Fibroblast of peridontal ligament (primary cell): ENCODE results near the gene EXOC1.

Experiments
- DNase-seq: peaks from one replicate; pipeline ENCODE4 v3.0.0-alpha.2; 2010; ENCODE audit errors: extremely low read depth

EXOC1 gene

DNA sequence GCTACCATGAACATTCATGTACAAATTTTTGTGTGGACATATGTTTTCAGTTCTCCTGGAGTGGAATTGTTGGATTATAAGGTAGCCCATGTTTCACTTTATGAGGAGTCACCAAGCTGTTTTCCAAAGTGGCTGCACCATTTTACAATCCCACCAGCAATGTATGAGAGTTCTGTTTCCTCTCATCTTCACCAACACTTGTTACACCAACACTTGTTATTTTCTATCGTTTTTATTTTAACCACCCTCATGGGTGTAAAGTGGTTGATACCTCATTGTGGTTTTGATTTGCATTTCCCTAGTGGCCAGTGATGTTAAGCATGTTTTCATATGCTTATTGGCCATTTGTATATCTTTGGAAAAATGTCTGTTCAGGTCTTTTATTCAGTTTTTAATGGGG lies 4.1 kb downstream of the EXOC1 start:
- no peak for DNase-seq

DNA sequence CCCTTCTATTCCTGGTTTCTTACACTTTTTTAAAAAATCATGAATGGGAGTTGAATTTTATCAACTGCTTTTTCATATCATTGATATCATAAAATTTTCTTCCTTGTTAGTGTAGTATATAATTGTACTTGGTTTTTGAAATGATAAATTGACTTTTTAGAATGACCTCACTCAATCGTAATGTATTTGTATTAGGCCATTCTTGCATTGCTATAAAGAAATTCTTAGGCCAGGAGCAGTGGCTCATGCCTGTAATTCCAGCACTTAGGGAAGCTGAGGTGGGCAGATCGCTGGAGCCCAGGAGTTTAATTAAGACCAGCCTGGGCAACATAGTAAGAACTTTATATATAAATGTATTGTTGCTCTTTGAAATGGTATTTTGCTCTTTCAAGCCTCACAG lies 6.3 kb downstream of the EXOC1 start:
- no peak for DNase-seq

DNA sequence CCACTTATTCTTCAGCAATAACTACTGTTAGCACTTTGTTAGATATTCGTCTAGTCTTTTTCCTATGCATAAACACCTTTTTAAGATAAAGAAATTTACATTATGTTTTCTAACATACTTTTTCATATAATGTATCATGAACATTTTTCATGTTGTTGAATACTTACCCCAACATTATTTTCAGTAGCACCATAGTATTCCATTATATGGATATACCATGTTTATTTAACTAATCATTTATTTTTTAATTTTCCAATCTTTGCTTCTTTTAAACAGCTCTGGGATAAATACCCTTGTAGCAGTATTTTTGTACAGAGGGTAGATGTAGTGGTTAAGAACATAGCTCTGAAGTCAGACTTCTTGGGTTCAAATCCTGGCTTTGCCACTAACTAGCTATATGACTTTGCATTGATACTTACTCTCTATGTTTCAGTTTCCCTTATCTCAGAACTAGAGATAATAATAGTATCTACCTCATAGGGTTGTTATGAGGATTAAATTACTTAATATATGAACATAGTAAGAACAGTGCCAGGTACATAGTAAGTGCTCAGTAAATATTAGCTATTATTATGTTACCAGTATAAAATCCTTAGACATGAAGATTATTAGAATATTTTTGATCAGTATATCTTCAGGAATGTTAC lies 11.3 kb downstream of the EXOC1 start:
- no peak for DNase-seq

DNA sequence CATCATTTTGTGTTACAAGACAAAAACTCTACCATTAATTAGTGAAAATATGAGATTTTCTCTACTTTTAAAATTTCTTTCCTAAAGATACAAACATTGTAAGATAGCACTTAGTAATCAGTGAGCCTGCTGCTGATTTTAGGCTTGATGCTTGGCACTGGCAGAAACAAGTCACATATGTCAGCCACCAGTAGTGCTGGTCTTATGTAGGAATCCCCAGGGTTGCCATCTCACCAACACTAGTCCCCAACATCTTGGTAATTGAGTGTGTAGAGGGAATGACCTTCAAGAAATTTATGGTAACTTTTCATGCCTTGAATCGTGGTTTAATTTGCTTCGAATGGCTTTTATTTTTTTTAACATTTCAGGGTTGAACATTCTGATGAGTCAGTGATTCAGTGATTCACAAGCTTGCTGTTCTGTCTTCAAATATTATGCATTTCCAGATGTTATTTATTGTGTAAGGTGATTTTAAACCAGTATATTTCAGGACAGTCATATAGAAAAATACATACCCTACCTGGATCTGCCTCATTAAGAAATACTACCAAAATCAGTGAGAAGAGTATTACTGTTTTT lies 11.9 kb downstream of the EXOC1 start:
- peak; percentile 71 for DNase-seq

DNA sequence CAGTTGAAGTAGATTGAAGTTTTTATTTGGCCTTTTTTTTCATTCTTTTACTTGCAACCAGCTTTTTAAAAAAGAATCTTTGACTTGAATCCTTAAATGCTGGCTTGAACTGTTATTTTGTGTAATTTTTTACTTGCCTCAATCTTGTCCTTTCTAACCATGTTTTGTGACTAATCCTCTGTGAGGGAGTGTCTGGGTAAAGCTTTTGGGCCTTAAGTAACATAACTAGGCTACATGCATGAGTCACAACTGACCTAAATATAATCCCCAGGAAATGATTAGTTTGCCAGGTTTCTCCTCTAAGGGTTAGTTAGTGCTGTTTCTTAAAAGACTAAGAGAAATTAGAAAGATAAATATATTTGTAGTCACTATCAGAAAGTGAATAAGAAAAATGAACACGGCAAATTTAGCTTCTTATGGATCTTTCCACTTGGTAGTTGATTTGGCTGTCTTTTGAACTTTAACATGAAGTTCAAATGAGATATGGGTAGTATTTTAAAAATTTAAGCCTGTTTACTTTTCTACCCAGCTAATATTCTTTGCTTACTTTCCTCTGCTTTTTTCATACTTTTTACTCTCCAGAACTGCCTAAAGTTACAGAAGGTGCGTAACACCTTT lies 13.0 kb downstream of the EXOC1 start:
- peak; percentile 96 for DNase-seq

DNA sequence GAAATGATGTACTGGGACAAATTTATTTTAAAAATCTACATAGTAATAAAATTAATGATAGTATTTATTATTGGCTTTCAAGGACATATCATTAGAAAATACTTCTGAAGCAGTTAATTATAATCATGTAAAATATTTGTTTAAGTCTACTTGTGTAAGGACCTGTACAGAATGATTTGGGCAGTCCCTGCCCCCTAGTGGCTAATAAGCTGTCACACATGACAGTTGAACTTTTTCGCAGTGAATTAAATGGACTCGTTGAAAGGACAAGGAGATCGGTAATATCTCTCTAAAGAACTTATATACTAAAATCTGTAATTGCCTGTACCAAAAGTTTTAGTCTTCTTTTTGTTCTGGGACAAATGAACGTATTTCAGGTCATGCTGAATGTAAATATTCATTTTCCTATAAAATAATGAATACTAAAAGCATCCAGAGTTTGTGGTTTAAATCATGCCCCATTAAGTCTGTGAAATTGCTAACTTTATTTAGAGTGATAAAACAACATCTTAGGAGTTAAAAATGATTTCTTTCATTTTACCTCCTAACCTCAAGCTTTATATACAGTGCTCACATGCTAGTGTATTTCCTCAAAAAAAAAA lies 13.6 kb downstream of the EXOC1 start:
- peak; percentile 71 for DNase-seq

DNA sequence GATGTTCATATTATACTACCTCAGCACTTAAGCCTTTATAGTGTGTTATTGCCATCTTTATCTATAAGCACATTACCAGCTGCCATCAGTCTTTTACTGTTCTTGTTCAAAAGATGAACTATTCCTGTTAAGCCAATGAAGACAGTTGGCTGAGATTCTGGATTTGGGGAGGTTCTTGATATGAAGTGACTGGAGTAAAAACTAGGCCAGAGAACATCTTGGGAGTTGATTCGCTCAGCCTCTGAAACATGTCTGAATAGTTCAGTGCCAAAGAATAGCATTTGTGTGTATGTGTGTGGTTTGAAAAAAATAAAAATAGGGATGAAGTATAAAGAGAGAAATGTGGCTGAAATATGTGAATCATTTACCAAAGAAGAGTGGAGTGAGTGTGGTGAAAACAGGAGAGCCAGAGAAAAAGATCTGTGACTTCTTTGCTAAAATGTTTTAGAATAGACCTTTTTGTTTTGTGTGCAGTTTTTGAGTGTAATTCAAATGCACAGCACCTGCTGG lies 15.2 kb downstream of the EXOC1 start:
- peak; percentile 19 for DNase-seq

DNA sequence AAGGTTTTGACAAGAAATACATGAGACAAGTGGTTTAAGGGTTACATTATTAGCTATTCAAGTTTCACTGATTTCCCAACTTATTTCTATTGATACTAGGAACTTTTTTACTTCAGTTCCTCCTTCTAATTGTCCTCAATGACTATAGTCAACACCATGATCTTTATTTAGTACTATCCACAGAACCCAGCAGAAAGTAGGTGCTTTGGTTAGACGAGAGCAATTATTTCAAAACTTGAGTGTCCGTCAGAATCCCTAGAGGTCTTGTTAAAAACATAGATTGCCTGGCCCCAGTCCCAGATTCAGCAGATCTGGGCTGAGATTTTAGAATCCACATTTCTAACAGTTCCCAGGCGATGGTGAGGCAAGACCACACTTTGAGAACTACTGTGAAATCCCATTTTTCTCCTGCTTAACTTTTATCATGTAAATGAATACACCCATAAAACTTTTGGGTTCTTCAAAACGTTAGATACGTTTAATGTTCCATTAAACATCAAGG lies 17.9 kb downstream of the EXOC1 start:
- peak; percentile 50 for DNase-seq

DNA sequence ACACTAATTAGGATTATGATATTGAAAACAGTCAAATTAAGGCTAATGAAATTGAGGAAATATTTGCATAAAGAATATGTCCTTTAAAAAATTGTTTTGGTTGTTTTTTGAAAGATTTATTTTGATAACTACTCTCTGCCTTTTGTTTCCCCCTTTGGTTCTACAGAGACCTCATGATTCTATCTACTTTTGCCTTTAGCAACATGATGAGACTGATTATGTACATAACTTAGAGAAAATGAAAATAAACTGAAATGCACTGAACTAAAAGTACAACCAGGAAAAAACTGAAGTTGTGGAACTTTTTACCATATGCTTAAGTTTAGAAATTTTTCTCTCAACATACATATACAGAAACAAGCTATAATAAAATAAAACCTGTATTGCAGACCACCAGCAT lies 21.4 kb downstream of the EXOC1 start:
- DNase-seq, result no peak

DNA sequence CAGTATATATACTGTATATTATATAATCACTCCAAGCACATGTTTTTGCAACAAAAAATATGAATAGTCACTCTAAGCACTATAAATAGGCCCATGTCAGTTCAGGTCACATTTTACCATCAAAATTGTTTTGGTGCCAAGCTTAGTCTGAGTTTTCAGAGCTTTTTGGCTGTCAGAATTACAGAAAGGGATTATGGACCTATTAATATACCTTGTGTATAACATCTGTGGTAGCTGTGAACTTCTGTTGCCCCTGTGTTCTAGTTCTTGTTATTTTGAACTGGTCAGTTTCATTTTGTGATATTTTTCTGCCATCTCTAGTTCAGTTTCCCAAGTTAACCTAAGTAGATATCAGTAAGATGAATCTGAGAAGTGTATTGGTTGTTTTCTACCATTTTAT lies 22.9 kb downstream of the EXOC1 start:
- DNase-seq, result no peak

DNA sequence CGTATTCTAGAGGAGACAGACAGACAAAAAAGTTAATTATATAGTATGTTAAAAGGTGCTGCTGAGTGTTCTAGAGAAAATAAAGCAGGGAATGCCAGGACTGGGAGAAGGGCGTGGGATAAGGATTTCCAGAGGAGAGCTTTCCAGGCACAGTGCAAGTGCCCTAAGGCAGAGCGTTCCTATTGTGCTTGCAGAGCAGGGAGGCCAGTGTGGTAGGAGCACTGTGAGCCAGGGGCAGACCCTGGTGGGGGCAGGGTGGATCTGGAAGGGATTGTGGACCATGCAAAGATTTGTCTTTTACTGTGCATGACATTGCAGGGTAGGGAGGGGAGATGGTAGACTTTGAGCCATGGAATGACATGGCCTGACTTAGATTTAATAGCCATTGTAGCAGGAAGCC lies 25.8 kb downstream of the EXOC1 start:
- no peak for DNase-seq

DNA sequence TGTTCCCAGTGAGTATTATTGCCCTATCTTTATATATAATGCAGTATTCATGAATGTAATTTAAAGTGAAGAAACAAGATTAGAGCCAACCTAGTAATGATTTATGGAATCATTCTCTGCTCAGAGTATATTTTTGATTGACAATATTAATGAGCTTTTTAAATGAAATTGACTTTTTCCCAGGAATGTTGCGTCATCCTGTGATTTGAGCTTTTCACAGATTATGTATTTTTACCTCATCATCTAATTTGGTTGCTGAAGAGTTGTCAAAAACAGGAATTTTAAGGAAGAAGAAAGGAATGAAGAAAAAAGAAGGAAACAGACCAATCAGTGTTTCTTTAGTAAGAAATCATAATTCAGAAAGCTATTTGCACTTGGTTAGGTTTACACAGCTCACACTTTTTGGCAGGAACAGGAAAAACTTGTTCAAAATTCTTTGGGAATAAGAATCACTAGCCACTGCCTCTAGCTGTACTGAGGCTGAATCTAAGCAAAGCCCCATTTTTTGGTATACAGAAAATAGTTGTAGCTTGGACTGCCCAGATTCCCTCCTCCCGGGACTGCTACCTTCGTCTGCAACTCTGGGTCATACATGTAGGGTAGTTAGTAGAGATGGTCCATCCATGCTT lies 27.3 kb downstream of the EXOC1 start:
- DNase-seq, result no peak

DNA sequence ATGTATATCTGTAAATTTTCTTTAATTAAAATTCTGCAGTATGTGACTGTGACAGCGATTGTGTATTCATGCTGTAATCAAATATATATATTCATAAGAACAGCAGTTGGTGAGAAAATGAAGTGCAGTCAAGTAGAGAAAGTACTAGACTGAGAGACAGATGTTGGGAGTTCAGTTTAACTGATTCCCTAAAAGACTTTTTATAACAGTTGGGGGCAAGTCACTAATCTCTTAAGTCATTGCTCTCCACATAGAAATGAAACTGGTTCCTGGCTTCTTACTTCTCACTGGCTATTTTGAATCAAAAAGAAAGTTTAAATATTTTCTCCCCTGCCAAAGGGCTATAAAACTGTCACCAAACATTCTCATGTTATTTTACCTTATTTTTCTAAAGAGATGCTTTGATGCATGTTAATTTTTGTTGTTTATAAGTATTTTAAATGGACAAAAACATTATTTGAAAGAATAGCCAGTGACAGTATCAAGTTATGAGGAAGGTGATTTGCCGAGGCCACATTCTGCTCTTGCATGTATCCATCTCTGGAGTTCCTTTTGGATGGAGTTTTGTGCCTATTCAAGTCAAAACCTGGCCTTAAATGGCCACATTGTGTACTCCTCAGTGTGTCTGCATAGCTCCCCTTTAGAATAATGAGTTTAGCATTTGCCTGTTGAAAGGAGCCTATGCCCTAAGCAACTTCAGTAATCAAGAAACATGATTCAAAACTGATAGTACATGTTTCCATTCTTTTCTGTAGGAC lies 30.8 kb downstream of the EXOC1 start:
- no peak for DNase-seq

DNA sequence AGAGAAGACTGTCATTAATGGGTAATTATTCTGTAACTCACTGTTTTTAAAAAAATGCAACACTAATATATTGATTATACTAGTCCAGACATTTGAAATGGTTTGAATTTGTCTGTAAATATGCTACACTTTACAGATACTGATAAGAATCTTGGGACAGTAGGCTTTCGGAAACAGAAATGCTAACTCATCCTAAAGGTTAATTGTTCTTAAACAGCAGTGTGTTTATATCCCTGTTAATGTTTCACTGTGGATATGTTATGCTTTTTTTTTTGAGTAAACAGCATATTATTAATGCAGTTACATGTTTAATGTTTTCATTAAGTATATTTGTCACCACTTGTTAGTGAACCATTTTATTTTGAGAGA lies 31.4 kb downstream of the EXOC1 start:
- DNase-seq, result no peak

DNA sequence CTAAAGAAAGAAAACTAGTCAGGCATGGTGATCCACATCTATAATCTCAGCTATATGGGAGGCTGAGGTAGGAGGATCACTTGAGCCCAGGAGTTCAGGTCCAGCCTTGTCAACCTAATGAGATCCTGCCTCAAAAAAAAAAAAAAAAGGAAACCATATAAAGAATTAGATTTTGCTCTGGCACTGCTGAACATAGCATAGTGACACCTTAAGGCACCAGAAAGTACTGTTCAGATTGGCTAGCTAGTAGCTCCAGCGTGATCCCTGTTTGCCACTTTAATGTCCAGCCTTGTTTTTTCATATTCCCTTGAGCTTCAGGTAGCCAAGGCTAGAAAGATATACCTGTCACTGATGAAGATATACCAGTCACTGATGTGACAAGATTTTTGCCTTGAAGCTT lies 34.1 kb downstream of the EXOC1 start:
- no peak for DNase-seq

DNA sequence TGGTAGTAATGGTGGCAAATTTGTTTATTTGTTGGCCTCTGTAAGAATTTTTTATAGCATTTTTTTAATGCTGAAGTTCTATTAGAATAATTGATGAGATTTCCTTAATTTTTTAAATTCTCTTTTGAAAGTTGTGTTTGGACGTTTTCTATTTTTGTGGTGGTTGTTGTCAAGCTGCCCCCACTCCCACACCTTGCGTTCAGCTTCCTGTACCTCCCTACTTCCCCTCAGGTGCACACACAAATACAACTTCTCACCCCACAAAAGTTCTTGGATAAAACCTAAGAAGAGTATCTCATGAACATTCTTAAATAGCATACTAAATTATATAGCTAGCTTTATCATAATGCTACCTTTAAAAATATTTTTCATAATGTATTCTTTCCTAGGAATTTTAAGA lies 38.7 kb downstream of the EXOC1 start:
- DNase-seq, result no peak

DNA sequence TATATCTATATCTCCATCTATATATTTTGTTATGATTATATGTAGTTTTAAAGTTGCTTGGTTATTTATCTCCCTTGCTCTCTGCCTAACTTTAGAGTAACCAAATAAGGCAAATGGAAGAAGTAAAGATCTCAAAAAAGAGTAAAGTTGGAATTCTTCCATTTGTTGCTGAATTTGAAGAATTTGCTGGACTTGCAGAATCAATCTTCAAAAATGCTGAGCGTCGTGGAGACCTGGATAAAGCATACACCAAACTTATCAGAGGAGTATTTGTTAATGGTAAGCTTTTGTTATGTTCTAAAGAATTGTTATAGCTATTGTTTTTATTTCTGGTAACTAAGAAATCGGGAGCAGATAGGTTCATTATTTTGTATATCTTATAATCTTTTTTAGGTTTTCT lies 43.2 kb downstream of the EXOC1 start:
- DNase-seq, result no peak

DNA sequence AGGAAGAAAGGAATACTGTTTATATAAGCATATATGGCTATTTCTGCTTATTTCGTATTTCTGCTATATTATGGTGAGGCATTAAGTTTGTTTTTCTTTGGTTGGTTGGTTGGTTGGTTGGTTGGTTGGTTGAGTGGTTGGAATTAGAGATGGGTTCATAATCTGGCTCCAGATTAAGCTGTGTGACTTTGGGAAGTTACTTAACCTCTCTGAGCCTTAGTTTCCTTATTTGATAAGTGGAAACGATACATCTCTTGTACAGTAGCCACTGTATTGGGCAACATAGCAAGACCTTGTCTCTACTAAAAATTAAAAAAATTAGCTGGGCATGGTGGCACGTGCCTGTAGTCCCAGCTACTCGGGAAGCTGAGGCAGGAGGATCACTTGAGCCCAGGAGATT lies 49.2 kb downstream of the EXOC1 start:
- no peak for DNase-seq

DNA sequence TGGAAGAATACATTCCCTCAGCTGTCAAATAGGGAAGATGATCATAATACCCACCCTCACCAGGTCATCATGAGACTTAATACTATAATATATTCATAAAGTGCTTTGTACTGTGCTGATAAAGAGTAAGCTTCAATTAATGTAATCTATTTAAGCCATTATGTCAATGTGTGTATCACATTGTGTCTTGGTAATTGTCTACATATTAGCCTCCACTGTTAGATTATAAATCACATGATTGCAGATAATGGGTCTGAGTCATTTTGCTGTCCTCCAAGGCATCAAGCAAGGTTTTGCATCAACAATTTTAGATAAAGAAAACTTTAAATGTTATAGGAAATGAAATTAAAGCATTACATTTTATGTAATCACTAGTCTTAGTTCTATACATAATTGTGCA lies 50.1 kb downstream of the EXOC1 start:
- DNase-seq, result no peak

DNA sequence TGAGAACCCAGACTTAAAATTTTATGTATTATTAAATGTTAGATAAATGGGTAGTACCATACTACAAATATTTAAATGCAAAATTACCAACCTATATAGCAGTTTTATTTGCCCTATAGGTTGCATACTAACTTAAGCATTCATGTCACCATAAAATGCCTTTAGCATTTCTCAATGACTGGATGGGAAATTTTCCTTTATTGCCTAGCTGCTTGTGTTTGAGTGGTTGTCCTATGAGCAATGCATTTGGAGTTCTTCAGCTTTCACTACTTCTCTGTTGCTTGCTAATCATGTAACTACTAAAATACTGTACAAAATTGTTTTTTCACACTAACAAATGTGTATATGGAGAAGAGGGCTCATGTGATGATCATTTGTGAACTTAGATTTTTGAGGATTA lies 51.1 kb downstream of the EXOC1 start:
- DNase-seq, result no peak

DNA sequence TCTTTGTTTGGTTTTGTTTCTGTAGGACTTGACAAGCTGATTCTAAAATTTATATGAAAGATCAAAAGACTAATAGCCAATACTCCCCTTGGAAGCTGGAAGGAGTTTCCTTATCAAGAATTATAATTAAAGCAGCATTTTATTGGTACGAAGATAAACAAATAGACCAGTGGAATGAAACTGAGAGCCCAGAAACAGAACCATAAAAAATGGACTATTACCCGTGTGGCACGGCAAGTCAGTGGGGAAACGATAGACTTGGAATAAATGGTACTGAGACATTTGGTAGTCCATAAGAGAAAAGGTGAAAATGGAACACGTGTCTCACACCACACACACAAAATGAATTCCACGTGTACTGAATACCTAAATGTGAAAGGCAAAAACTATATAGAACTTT lies 52.9 kb downstream of the EXOC1 start:
- DNase-seq, result no peak

DNA sequence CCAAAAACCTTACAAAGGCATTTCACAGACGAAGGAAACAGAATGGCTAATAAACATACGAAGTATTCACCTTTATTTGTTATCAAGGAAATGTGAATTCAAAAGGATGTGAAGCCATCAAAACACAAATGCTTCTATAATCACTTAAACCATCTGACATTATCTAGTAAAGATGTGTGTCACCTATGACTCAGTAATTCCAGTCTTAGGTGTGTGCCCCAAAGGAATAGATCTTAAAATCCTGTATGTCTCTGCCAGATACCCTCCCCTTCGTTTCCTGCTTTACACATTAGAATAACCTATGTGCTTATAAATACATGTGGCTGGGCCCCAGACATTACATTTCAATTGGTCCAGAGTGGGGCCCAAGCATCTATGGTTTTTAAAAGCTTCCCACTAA lies 53.5 kb downstream of the EXOC1 start:
- DNase-seq, result no peak
